NCI-H524 (cell line): Measurements from ENCODE around the gene RYR1.
"Not testable (repeated sequence)": the region's sequence is repeated elsewhere in the genome, so short reads cannot be mapped to it uniquely, and the experiment has no call there.

Experiments
- DNase-seq, 2 experiments: peaks; one replicate each; lab custom pipeline; 2025; lab: John Stamatoyannopoulos, UW

The RYR1 gene

GRCh38 chr19:38490861-38491260 lies 57.4 kb downstream of the RYR1 start:
- DNase-seq = no peak

GRCh38 chr19:38492181-38492813 lies 58.8 kb downstream of the RYR1 start:
- DNase-seq = no peak

- DNase-seq = no peak
These were observed 60.9 kb downstream of the RYR1 start for GRCh38 chr19:38494379-38494778.

GRCh38 chr19:38495375-38495774 lies 61.9 kb downstream of the RYR1 start:
- DNase-seq = not testable (repeated sequence)

GRCh38 chr19:38496116-38496515 lies 62.6 kb downstream of the RYR1 start:
- no peak for DNase-seq

GRCh38 chr19:38496603-38497487 lies 63.4 kb downstream of the RYR1 start:
- DNase-seq = no peak

- no peak for DNase-seq
These were observed 64.4 kb downstream of the RYR1 start for GRCh38 chr19:38497907-38498306.

GRCh38 chr19:38499532-38499931 lies 66.0 kb downstream of the RYR1 start:
- DNase-seq = no peak

GRCh38 chr19:38500450-38500849 lies 67.0 kb downstream of the RYR1 start:
- no peak for DNase-seq

GRCh38 chr19:38502410-38503076 lies 69.1 kb downstream of the RYR1 start:
- peak in 1 of 2 experiments; percentile 3 for DNase-seq

GRCh38 chr19:38503077-38503410 lies 69.6 kb downstream of the RYR1 start:
- DNase-seq = no peak

GRCh38 chr19:38505958-38506357 lies 72.5 kb downstream of the RYR1 start:
- DNase-seq = no peak

- no peak for DNase-seq
These were observed 72.9 kb downstream of the RYR1 start for GRCh38 chr19:38506375-38506722.

GRCh38 chr19:38506723-38507550 lies 73.4 kb downstream of the RYR1 start:
- DNase-seq = no peak

GRCh38 chr19:38507551-38508127 lies 74.1 kb downstream of the RYR1 start:
- DNase-seq = no peak

GRCh38 chr19:38508507-38508906 lies 75.0 kb downstream of the RYR1 start:
- DNase-seq = no peak

- DNase-seq = no peak
These were observed 75.5 kb downstream of the RYR1 start for GRCh38 chr19:38509027-38509426.

GRCh38 chr19:38511074-38511708 lies 77.7 kb downstream of the RYR1 start:
- no peak for DNase-seq

GRCh38 chr19:38512277-38512676 lies 78.8 kb downstream of the RYR1 start:
- no peak for DNase-seq

GRCh38 chr19:38513156-38513555 lies 79.7 kb downstream of the RYR1 start:
- not testable (repeated sequence) for DNase-seq

- DNase-seq = no peak
These were observed 80.3 kb downstream of the RYR1 start for GRCh38 chr19:38513762-38514167.
